CD8-positive, alpha-beta memory T cell (primary cell): ENCODE data around the gene LIN52. TPM values are rescaled to one million over a fixed set of nuclear protein-coding genes. Genes with fewer than 3 reads are reported as not detected.

Experiments used
- CTCF ChIA-PET: fragments of 350-600 bp; sonication (Branson Sonifier 250); formaldehyde crosslinking; loops from one replicate; lab custom pipeline; 2021; ENCODE audit warnings: antibody characterized with exemption; lab: Charles Lee
- POLR2A ChIA-PET: fragments of 350-600 bp; sonication (Branson Sonifier 250); formaldehyde crosslinking; loops from one replicate; lab custom pipeline; 2021; ENCODE audit warnings: antibody characterized with exemption; lab: Charles Lee
- DNase-seq, 5 donors: peaks; one replicate each; pipeline versions ENCODE4 v3.0.0 to v3.0.0-alpha.2; 2020 to 2022; ENCODE audit warnings: mixed read lengths in 1 of 5
- H3K27ac ChIP-seq: one replicate; pipeline ENCODE4 v1.7.0; 2013; ENCODE audit warnings: low read depth, mild to moderate bottlenecking, low read length, moderate library complexity
- H3K27me3 ChIP-seq: 2 replicates; pipeline ENCODE4 v1.7.0; 2013; ENCODE audit warnings: low read length, mild to moderate bottlenecking; ENCODE audit not compliant: insufficient read depth, poor library complexity, severe bottlenecking
- H3K36me3 ChIP-seq: 2 replicates; pipeline ENCODE4 v1.7.0; 2013; ENCODE audit warnings: mild to moderate bottlenecking, low read length, moderate library complexity; ENCODE audit not compliant: insufficient read depth
- H3K4me1 ChIP-seq: 2 replicates; pipeline ENCODE4 v1.7.0; 2013; ENCODE audit warnings: mild to moderate bottlenecking, low read length, moderate library complexity; ENCODE audit not compliant: insufficient read depth
- H3K4me3 ChIP-seq: 2 replicates; pipeline ENCODE4 v1.7.0; 2013; ENCODE audit warnings: mild to moderate bottlenecking, low read length
- H3K9me3 ChIP-seq: 2 replicates; pipeline ENCODE4 v1.7.0; 2013; ENCODE audit warnings: mild to moderate bottlenecking, low read length
- H3K27ac Mint-ChIP-seq, 8 donors: one replicate each; pipeline ENCODE4 v1.8.0; 2020 to 2021; ENCODE audit warnings: mixed read lengths in 8 of 8, mild to moderate bottlenecking in 6 of 8, inconsistent platforms in 3 of 8, moderate library complexity in 3 of 8
- H3K27me3 Mint-ChIP-seq, 2 donors: one replicate each; pipeline ENCODE4 v1.8.0; 2020 to 2021; ENCODE audit warnings: mixed read lengths in 2 of 2, mild to moderate bottlenecking in 1 of 2, moderate library complexity in 1 of 2
- H3K36me3 Mint-ChIP-seq, 3 donors: one replicate each; pipeline ENCODE4 v1.8.0; 2020 to 2021; ENCODE audit warnings: mixed read lengths in 3 of 3, inconsistent platforms in 1 of 3, mild to moderate bottlenecking in 1 of 3
- H3K4me1 Mint-ChIP-seq, 3 donors: one replicate each; pipeline ENCODE4 v1.8.0; 2020 to 2021; ENCODE audit warnings: mixed read lengths in 3 of 3, inconsistent platforms in 1 of 3, mild to moderate bottlenecking in 1 of 3
- H3K4me3 Mint-ChIP-seq, 7 donors: one replicate each; pipeline ENCODE4 v1.8.0; 2020 to 2021; ENCODE audit warnings: mixed read lengths in 7 of 7, mild to moderate bottlenecking in 6 of 7, moderate library complexity in 4 of 7, inconsistent platforms in 2 of 7
- H3K9me3 Mint-ChIP-seq, 5 donors: one replicate each; pipeline ENCODE4 v1.8.0; 2020 to 2022; ENCODE audit warnings: mixed read lengths in 5 of 5, mild to moderate bottlenecking in 3 of 5, moderate library complexity in 2 of 5, inconsistent platforms in 1 of 5
- polyA plus RNA-seq: library from polyadenylated mRNA; unstranded; fragments of 300-500 nt; fragmentation: Illumina TruSeq; gene quantifications from one replicate; pipeline ENCODE4 v1.2.3, GENCODE V29; 2021
- total RNA-seq, 2 experiments: library from RNA; stranded (reverse); gene quantifications; one replicate each; pipeline ENCODE4 v1.2.3, GENCODE V29; 2021

The LIN52 gene
- total and polyA plus RNA-seq, 3 experiments from 2014 or later: 13.9 to 19.3 (median 17.7) TPM

GRCh38 chr14:74169906-74170305 lies 85.2 kb downstream of the LIN52 start:
- Mint-ChIP-seq H3K36me3 (peaks cover 0 to 14% (median 12%) of the 10 kb centered on the region in 3 donors), H3K4me1 (no peaks in the 10 kb centered on the region), H3K27ac (peak overlapping the region in 1 of 8 donors; percentile 78), H3K4me3 (no peak overlapping the region), H3K9me3 (no peaks in the 10 kb centered on the region), H3K27me3 (no peaks in the 10 kb centered on the region)
- no peaks in the 10 kb centered on the region for H3K9me3 ChIP-seq
- ChIA-PET POLR2A (no interaction called here), CTCF (no interaction called here)
- no peak overlapping the region for H3K27ac ChIP-seq
- no peak overlapping the region for H3K4me3 ChIP-seq
- no peak for DNase-seq
- H3K36me3 ChIP-seq: no peaks in the 10 kb centered on the region
- no peaks in the 10 kb centered on the region for H3K27me3 ChIP-seq
- H3K4me1 ChIP-seq: no peaks in the 10 kb centered on the region

DNA sequence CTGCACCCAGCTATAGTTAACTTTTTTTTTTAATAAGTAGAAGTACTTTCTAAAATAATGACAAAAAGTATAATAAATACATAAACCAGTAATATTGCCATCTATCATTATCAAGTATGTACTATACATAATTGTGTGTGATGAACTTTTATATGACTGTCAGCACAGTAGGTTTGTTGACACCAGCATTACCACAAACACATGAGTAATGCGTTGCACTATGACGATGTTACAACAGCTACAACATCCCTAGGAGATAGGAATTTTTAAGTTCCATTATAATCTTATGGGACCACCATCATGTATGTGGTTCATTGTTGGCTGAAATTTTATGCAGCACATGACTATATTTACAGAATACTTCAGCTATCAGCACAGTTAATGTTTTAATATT lies 91.6 kb downstream of the LIN52 start:
- Histone ChIP-seq H3K36me3 (no peaks in the 10 kb centered on the region), H3K4me3 (no peak overlapping the region), H3K4me1 (no peaks in the 10 kb centered on the region), H3K9me3 (no peaks in the 10 kb centered on the region), H3K27me3 (no peaks in the 10 kb centered on the region), H3K27ac (no peak overlapping the region)
- CTCF ChIA-PET: no interaction called here
- no peak for DNase-seq
- Mint-ChIP-seq H3K4me1 (no peaks in the 10 kb centered on the region), H3K36me3 (peaks cover 0 to 4% (median 4%) of the 10 kb centered on the region in 3 donors), H3K27me3 (no peaks in the 10 kb centered on the region), H3K9me3 (no peaks in the 10 kb centered on the region), H3K27ac (no peak overlapping the region), H3K4me3 (no peak overlapping the region)
- POLR2A ChIA-PET: no interaction called here

DNA sequence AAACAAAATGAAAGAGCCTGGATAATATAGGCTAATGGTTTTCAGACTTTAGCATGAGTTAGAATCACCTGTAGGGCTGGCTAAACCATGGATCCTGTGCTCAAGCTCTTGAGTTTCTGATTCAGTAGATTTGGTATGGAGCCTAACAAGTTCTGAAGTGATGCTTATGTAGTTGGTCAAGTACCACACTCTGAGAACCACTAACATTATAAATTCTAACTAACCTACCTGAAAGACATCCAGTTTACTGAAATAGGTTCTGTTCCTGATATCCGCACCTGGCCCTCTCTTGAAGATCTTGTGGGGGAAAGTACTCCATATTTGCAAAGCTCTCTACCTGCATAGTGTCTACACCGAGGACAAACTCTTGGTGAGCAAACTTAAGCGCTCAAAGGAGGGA lies 95.1 kb downstream of the LIN52 start:
- Mint-ChIP-seq H3K27me3 (no peaks in the 10 kb centered on the region), H3K9me3 (no peaks in the 10 kb centered on the region), H3K36me3 (peaks cover 0 to 10% (median 4%) of the 10 kb centered on the region in 3 donors), H3K4me1 (no peaks in the 10 kb centered on the region), H3K4me3 (no peak overlapping the region), H3K27ac (no peak overlapping the region)
- ChIA-PET CTCF (no interaction called here), POLR2A (no interaction called here)
- Histone ChIP-seq H3K36me3 (no peaks in the 10 kb centered on the region), H3K4me3 (no peak overlapping the region), H3K27ac (no peak overlapping the region), H3K27me3 (no peaks in the 10 kb centered on the region), H3K4me1 (no peaks in the 10 kb centered on the region), H3K9me3 (no peaks in the 10 kb centered on the region)
- no peak for DNase-seq

DNA sequence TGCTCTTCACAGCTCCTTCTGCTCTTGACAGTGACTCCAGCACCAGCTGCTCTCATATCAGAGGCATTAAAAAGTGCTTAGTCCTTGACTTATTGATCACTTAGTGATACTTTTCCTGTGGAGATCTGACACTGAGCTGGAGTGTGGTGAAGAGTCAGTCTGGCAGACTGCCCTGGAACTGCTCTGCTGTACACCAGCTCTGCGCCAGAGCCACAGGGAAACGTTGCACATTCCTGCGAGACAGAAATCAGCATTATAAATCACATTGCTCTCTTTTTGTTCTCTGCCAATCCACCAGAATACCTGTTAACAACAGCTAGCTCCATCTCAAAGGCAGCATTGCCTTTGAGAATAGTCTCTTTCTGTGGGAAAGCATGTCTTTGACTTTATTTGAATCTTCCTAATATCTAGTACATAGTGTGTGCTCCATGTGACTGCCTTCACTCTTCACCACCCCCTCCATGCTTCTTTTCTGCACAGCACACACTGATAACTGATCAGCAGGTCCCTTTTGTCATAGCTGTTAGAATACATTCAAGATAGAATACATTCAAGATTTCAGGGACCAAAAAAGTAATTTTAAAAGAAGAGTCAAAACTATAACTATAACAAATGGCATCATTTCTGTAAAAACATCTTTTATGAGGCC lies 106.3 kb downstream of the LIN52 start:
- ChIA-PET CTCF (no interaction called here), POLR2A (no interaction called here)
- no peak for DNase-seq
- Histone ChIP-seq H3K27me3 (no peaks in the 10 kb centered on the region), H3K36me3 (no peaks in the 10 kb centered on the region), H3K27ac (no peak overlapping the region), H3K4me1 (no peaks in the 10 kb centered on the region), H3K4me3 (no peak overlapping the region), H3K9me3 (no peaks in the 10 kb centered on the region)
- Mint-ChIP-seq H3K36me3 (peaks cover 6 to 11% (median 8%) of the 10 kb centered on the region in 3 donors), H3K4me3 (no peak overlapping the region), H3K27me3 (no peaks in the 10 kb centered on the region), H3K4me1 (no peaks in the 10 kb centered on the region), H3K27ac (no peak overlapping the region), H3K9me3 (no peaks in the 10 kb centered on the region)

DNA sequence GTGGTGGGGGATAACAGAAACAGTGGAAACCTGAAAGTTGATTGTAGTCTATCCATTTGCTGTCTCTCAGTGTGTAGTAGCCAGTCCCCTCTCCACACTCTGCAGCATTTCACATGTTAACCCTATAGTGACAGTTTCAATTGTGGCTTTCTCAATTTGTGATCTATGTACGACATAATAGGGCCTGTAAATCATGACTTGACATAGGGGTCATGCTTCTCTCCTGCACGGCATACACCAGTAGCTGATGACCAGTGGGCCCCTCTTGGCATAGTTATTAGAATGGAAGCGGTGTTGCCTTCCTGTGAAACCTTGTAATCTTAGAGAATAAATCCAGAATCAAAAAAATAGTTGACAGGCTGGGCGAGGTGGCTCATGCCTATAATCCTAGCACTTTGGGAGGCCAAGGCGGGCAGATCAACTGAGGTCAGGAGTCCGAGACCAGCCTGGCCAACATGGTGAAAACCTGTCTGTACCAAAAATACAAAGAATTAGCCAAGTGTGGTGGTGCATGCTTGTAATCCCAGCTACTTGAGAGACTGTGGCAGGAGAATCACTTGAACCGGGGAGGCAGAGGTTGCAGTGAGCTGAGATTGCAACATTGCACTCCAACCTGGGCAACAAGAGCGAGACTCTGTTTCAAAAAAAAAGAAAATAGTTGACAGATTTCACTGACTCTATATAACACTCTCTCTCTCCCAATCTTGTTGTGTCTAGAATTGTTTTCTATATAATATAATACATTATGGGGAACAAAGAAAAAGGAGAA lies 109.9 kb downstream of the LIN52 start:
- no peaks in the 10 kb centered on the region for H3K9me3 Mint-ChIP-seq
- Histone ChIP-seq H3K4me3 (no peak overlapping the region), H3K36me3 (no peaks in the 10 kb centered on the region), H3K4me1 (no peaks in the 10 kb centered on the region), H3K27ac (no peak overlapping the region), H3K27me3 (no peaks in the 10 kb centered on the region), H3K9me3 (no peaks in the 10 kb centered on the region)
- H3K4me3 Mint-ChIP-seq: no peak overlapping the region
- no peak overlapping the region for H3K27ac Mint-ChIP-seq
- DNase-seq: no peak
- H3K36me3 Mint-ChIP-seq: peaks cover 6 to 24% (median 17%) of the 10 kb centered on the region in 3 donors
- no peaks in the 10 kb centered on the region for H3K27me3 Mint-ChIP-seq
- POLR2A ChIA-PET: no interaction called here
- H3K4me1 Mint-ChIP-seq: no peaks in the 10 kb centered on the region
- CTCF ChIA-PET: no interaction called here

- ChIA-PET POLR2A (no interaction called here), CTCF (no interaction called here)
- no peaks in the 10 kb centered on the region for H3K27me3 Mint-ChIP-seq
- Histone ChIP-seq H3K27ac (no peak overlapping the region), H3K4me3 (no peak overlapping the region), H3K9me3 (no peaks in the 10 kb centered on the region), H3K27me3 (no peaks in the 10 kb centered on the region), H3K4me1 (no peaks in the 10 kb centered on the region), H3K36me3 (no peaks in the 10 kb centered on the region)
- H3K9me3 Mint-ChIP-seq: no peaks in the 10 kb centered on the region
- no peak overlapping the region for H3K27ac Mint-ChIP-seq
- H3K36me3 Mint-ChIP-seq: peaks cover 6 to 30% (median 20%) of the 10 kb centered on the region in 3 donors
- no peak overlapping the region for H3K4me3 Mint-ChIP-seq
- no peaks in the 10 kb centered on the region for H3K4me1 Mint-ChIP-seq
- no peak for DNase-seq
These were observed 110.9 kb downstream of the LIN52 start for GRCh38 chr14:74195623-74196022.

GRCh38 chr14:74198441-74199234 lies 113.9 kb downstream of the LIN52 start:
- peaks cover 5% of the 10 kb centered on the region for H3K36me3 ChIP-seq
- POLR2A ChIA-PET: no interaction called here
- H3K4me1 ChIP-seq: no peaks in the 10 kb centered on the region
- DNase-seq: no peak
- H3K4me1 Mint-ChIP-seq: no peaks in the 10 kb centered on the region
- no peak overlapping the region for H3K27ac ChIP-seq
- H3K9me3 ChIP-seq: no peaks in the 10 kb centered on the region
- peaks cover 0 to 40% (median 17%) of the 10 kb centered on the region in 3 donors for H3K36me3 Mint-ChIP-seq
- no peaks in the 10 kb centered on the region for H3K27me3 ChIP-seq
- CTCF ChIA-PET: no interaction called here
- no peaks in the 10 kb centered on the region for H3K27me3 Mint-ChIP-seq
- peak overlapping the region in 1 of 8 donors; percentile 13 for H3K27ac Mint-ChIP-seq
- no peaks in the 10 kb centered on the region for H3K9me3 Mint-ChIP-seq
- no peak overlapping the region for H3K4me3 ChIP-seq
- H3K4me3 Mint-ChIP-seq: no peak overlapping the region

DNA sequence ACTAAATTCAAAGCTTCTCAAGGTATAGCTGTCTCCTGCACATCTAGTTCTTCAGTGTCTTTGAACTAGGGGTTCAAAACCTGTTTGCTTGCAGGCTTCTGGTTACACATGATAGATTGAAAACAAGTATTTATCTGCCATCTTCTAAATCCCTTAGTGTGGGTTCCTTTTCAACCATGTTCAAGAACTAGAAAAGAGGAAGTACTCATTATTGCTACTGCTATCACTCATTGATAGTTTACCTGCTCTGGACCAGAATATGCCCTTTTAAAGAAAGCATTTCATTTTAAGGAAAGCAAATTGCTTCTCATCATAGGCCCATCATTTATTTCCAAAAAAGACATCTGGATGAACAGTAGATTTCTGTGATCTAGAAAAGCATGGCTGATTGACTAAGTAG lies 117.4 kb downstream of the LIN52 start:
- no peak overlapping the region for H3K4me3 Mint-ChIP-seq
- Histone ChIP-seq H3K27ac (no peak overlapping the region), H3K4me3 (no peak overlapping the region), H3K9me3 (no peaks in the 10 kb centered on the region), H3K27me3 (no peaks in the 10 kb centered on the region), H3K36me3 (peaks cover 5% of the 10 kb centered on the region), H3K4me1 (no peaks in the 10 kb centered on the region)
- POLR2A ChIA-PET: no interaction called here
- no peaks in the 10 kb centered on the region for H3K27me3 Mint-ChIP-seq
- peaks cover 0 to 46% (median 19%) of the 10 kb centered on the region in 3 donors for H3K36me3 Mint-ChIP-seq
- H3K27ac Mint-ChIP-seq: no peak overlapping the region
- no peaks in the 10 kb centered on the region for H3K4me1 Mint-ChIP-seq
- no peak for DNase-seq
- CTCF ChIA-PET: no interaction called here
- no peaks in the 10 kb centered on the region for H3K9me3 Mint-ChIP-seq
